Gastrocnemius medialis (tissue), 4 donors: ENCODE measurements around the gene PGAP3. TPM values are rescaled to one million over a fixed set of nuclear protein-coding genes. Genes with fewer than 3 reads are reported as not detected.

ENCODE experiments used
- ATAC-seq, 2 donors: fragments of 150-250 bp; one replicate each; pipeline ENCODE4 v1.9.1; 2016
- DNase-seq, 2 donors: peaks; one replicate each; pipeline ENCODE4 v3.0.0-alpha.2; 2019
- H3K27ac ChIP-seq, 4 donors: fragments of 200-600 bp; sonication (generic); 1 replicate in 1 of 4; 2 replicates in 3 of 4; pipeline ENCODE4 v1.5.1; 2016 to 2018; ENCODE audit warnings: mild to moderate bottlenecking in 2 of 4, moderate library complexity in 1 of 4
- H3K27me3 ChIP-seq, 3 donors: fragments of 200-600 bp; sonication (generic) in 2 of 3; 1 replicate in 1 of 3; 2 replicates in 2 of 3; pipeline versions ENCODE4 v1.5.1 to v1.6.0; 2016 to 2019; ENCODE audit warnings: mild to moderate bottlenecking in 1 of 3, moderate library complexity in 1 of 3
- H3K36me3 ChIP-seq, 2 donors: fragments of 200-600 bp; sonication (generic) in 1 of 2; one replicate each; pipeline ENCODE4 v1.5.1; 2017 to 2018
- H3K4me1 ChIP-seq, 2 donors: fragments of 200-600 bp; sonication (generic) in 1 of 2; one replicate each; pipeline ENCODE4 v1.5.1; 2016 to 2017; ENCODE audit warnings: mild to moderate bottlenecking in 2 of 2
- H3K4me3 ChIP-seq, 4 donors: fragments of 200-600 bp; sonication (generic) in 3 of 4; 1 replicate in 1 of 4; 2 replicates in 3 of 4; pipeline ENCODE4 v1.5.1; 2016 to 2019; ENCODE audit warnings: mild to moderate bottlenecking in 2 of 4
- H3K9me3 ChIP-seq, 3 donors: fragments of 200-600 bp; sonication (generic) in 2 of 3; 1 replicate in 1 of 3; 2 replicates in 2 of 3; pipeline ENCODE4 v1.5.1; 2016 to 2019
- POLR2A ChIP-seq, 2 donors: fragments of 450-650 bp; IDR thresholded peaks; one replicate each; pipeline ENCODE4 v1.6.1; 2017; ENCODE audit warnings: antibody characterized with exemption in 2 of 2, mild to moderate bottlenecking in 2 of 2, moderate library complexity in 2 of 2
- in situ Hi-C, 4 donors: fragments of 200-750 bp; cut with MboI; loops; one replicate each; pipeline versions ENCODE4 v1.15.0 to v1.8.0; 2017; ENCODE audit warnings: low sequenced_read_pairs in 4 of 4
- intact Hi-C: fragments of 100-400 bp; cut with DNase I; formaldehyde crosslinking; loops from one replicate; pipeline ENCODE4 v1.15.1; 2023; ENCODE audit warnings: low total_unique reads
- total RNA-seq, 4 donors: library from RNA; depleted of rRNA; stranded (reverse); fragments of >200 nt; gene quantifications; one replicate each; pipeline versions ENCODE4 v1.1.0 to v1.2.3, GENCODE V29; 2016
- TF ChIP-seq, protein P1 (sequence below), 5 experiments: fragments of 450-650 bp in 3 of 5; fragments of 200-600 bp in 2 of 5; sonication (generic) in 2 of 5; IDR thresholded peaks in 4 of 5; conservative IDR thresholded peaks in 1 of 5; 1 replicate in 4 of 5; 2 replicates in 1 of 5; pipeline ENCODE4 v1.5.1; 2016 to 2019; ENCODE audit warnings: antibody characterized with exemption in 5 of 5, mild to moderate bottlenecking in 3 of 5, moderate library complexity in 3 of 5

Gene PGAP3
- total RNA-seq, 4 donors from 2014 or later: 4.3 to 9.5 (median 6.1) TPM

DNA sequence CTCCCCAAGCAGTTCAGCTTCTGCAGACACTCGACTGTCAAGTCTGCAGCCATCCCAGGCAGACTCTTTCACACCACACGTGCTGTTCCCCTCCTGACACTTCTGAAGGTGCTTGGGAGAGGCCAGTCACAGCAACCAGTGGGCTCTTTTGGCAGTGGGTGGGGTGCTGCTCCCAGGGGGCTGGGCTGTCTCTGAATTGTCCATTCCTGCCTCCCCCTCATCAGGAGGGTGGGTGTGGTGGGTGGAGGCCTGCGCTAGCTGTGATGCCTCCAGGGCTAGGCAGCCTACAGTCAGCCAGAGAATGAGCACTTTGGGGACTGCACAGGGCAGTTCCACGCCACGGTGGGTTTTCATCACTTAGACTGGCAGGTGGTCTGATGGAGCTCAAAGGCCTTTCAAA is 40.6 kb downstream of the PGAP3 start:
- DNase-seq (no peak), ATAC-seq (no peak)
- no peak overlapping the region for H3K4me3 ChIP-seq
- H3K36me3 ChIP-seq: no peaks in the 10 kb centered on the region
- intact Hi-C loops (no loop called here), in situ Hi-C loops (no loop called here)
- no peaks in the 10 kb centered on the region for H3K27me3 ChIP-seq
- H3K27ac ChIP-seq: no peak overlapping the region
- TF ChIP-seq, protein P1, sequence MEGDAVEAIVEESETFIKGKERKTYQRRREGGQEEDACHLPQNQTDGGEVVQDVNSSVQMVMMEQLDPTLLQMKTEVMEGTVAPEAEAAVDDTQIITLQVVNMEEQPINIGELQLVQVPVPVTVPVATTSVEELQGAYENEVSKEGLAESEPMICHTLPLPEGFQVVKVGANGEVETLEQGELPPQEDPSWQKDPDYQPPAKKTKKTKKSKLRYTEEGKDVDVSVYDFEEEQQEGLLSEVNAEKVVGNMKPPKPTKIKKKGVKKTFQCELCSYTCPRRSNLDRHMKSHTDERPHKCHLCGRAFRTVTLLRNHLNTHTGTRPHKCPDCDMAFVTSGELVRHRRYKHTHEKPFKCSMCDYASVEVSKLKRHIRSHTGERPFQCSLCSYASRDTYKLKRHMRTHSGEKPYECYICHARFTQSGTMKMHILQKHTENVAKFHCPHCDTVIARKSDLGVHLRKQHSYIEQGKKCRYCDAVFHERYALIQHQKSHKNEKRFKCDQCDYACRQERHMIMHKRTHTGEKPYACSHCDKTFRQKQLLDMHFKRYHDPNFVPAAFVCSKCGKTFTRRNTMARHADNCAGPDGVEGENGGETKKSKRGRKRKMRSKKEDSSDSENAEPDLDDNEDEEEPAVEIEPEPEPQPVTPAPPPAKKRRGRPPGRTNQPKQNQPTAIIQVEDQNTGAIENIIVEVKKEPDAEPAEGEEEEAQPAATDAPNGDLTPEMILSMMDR (IDR thresholded peaks at IDR 0.05 in 4 of 5, conservative IDR thresholded peaks at IDR 0.05 in 1 of 5): no peak
- TF ChIP-seq POLR2A (IDR thresholded peaks at IDR 0.05): no peak
- no peaks in the 10 kb centered on the region for H3K9me3 ChIP-seq
- H3K4me1 ChIP-seq: peaks cover under 1 to 14% of the 10 kb centered on the region in 2 donors

DNA sequence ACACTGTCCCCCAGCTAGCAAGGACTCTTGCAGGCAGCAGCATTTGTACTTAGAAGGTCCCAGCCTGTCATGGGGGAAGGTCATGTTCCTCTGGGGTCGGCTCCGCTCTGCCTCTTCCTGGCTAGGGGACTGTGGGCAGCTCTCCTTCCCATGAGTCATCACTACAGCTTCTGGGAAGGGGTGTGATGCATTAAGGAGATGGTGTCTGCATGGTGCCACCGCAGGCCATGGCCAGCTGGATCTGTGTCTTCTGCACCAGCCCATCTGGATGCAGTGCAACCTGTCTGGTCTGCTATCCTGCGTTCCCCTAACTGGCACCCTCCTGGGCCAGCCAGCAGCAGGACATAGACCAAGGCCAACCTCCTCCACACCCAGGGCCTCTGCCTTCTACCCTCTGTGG is 44.6 kb downstream of the PGAP3 start:
- intact Hi-C loops: no loop called here
- H3K4me3 ChIP-seq: no peak overlapping the region
- ATAC-seq: peak; percentile 32 to 46

DNA sequence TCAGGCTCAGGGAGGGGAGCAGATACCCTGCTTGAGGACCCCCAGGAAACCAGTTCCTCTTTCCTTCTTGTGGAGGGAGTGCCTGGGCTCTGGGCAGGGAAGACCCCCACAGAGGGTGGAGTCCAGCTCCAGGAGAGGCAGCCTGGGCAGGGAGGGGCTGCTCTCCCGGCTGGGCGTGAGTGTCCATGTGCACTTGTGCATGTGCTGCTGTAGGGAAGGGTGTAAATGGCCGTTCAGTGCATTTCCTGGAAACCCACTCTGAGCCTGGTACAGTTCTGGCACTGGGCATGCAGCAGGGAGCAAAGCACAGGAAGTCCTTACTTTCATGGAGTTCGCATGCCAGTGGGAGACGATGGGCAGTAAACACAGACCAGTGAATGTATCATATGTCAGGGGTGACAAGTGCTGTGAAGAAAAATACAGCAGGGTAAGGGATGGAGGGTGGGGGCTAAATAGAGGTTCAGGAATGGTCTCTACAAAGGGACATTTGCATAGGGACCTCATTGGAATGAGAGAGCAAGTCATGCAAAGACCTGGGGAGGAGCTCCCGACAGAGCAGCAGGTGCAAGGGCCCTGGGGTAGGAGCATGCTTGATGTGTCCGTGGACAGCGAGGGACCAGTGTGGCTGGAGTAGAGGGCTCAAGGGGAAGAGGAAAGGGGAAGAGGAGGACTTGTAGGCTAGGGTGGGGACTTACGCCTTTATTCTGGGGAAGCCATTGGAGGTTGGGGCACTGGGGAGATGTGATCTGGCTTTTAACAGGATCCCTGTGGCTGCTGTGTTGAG is 45.4 kb downstream of the PGAP3 start:
- in situ Hi-C loops: no loop called here
- H3K27me3 ChIP-seq: no peaks in the 10 kb centered on the region
- peaks cover 41 to 43% of the 10 kb centered on the region in 2 donors for H3K4me1 ChIP-seq
- H3K4me3 ChIP-seq: no peak overlapping the region
- DNase-seq: no peak
- ATAC-seq: no peak
- H3K9me3 ChIP-seq: no peaks in the 10 kb centered on the region
- H3K27ac ChIP-seq: no peak overlapping the region
- intact Hi-C loops: no loop called here
- H3K36me3 ChIP-seq: no peaks in the 10 kb centered on the region
- TF ChIP-seq POLR2A (IDR thresholded peaks at IDR 0.05): no peak
- TF ChIP-seq, protein P1 (IDR thresholded peaks at IDR 0.05 in 4 of 5, conservative IDR thresholded peaks at IDR 0.05 in 1 of 5): no peak

More for the DNA sequence above, 44.6 kb downstream of the PGAP3 start:
- in situ Hi-C loops: no loop called here
- H3K4me1 ChIP-seq: peaks cover 34 to 35% of the 10 kb centered on the region in 2 donors
- H3K27ac ChIP-seq: no peak overlapping the region
- TF ChIP-seq, protein P1 (IDR thresholded peaks at IDR 0.05 in 4 of 5, conservative IDR thresholded peaks at IDR 0.05 in 1 of 5): no peak
- TF ChIP-seq POLR2A (IDR thresholded peaks at IDR 0.05): no peak
- no peaks in the 10 kb centered on the region for H3K27me3 ChIP-seq
- no peak for DNase-seq
- H3K36me3 ChIP-seq: no peaks in the 10 kb centered on the region
- H3K9me3 ChIP-seq: no peaks in the 10 kb centered on the region

DNA sequence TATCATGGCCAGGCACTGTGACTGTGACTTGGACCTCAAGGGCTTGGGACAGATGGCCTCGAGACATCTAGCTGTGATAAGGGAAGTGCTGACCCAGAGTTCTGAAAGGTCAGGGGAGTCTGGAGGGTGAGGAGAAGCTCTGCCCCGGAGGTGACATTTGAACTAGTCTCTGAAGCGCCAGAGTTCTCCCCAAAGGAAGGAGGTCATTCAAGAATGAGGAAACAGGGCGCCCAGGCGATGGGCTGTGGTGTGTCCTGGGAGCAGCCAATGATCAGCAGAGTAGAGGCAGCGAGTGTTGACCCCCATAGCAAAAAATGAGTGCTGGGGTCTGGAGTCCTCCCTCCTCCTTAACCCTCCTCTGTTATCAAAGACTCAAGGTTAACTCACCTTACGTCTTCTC is 46.0 kb downstream of the PGAP3 start:
- intact Hi-C loops: no loop called here
- in situ Hi-C loops: no loop called here
- no peak for TF ChIP-seq POLR2A (IDR thresholded peaks at IDR 0.05)
- TF ChIP-seq, protein P1 (IDR thresholded peaks at IDR 0.05 in 4 of 5, conservative IDR thresholded peaks at IDR 0.05 in 1 of 5): no peak
- H3K4me1 ChIP-seq: peaks cover 41 to 43% of the 10 kb centered on the region in 2 donors
- ATAC-seq (no peak), DNase-seq (no peak)
- no peaks in the 10 kb centered on the region for H3K27me3 ChIP-seq
- no peaks in the 10 kb centered on the region for H3K9me3 ChIP-seq
- H3K4me3 ChIP-seq: no peak overlapping the region
- no peak overlapping the region for H3K27ac ChIP-seq
- H3K36me3 ChIP-seq: no peaks in the 10 kb centered on the region
